GM19328 (cell line): ENCODE measurements around the gene CDKL2.
"Not testable (repeated sequence)": the region's sequence is repeated elsewhere in the genome, so short reads cannot be mapped to it uniquely, and the experiment has no call there.

Source experiments
- ATAC-seq: cut with Tn5 transposase; IDR thresholded peaks from one replicate; pipeline ENCODE4 v1.9.1; 2021; ENCODE audit warnings: mild to moderate bottlenecking, moderate library complexity; ENCODE audit not compliant: unreplicated experiment

The CDKL2 gene

GRCh38 chr4:75630174-75630936, at the start of gene CDKL2:
TSS of gene CDKL2 (minus strand) at chr4:75630528. CDS start at chr4:75625988, 4,540 bp downstream.
- ATAC-seq: peak; percentile 100

GRCh38 chr4:75678965-75679364, 48.6 kb upstream of the CDKL2 start:
- ATAC-seq: no peak

- ATAC-seq: no peak
Measured at GRCh38 chr4:75678473-75678872, 48.1 kb upstream of the CDKL2 start.

- ATAC-seq: no peak
Measured at GRCh38 chr4:75675004-75675531, 44.7 kb upstream of the CDKL2 start.

GRCh38 chr4:75673959-75674328, 43.6 kb upstream of the CDKL2 start:
- no peak for ATAC-seq

- peak; percentile 90 for ATAC-seq
Measured at GRCh38 chr4:75673027-75673958, 43.0 kb upstream of the CDKL2 start, which contains the start of gene G3BP2. TSS of gene G3BP2 (minus strand) at chr4:75673411. CDS start at chr4:75662025, 11,386 bp downstream.

- peak; percentile 23 for ATAC-seq
Measured at GRCh38 chr4:75672461-75673026, 42.2 kb upstream of the CDKL2 start.

- no peak for ATAC-seq
Measured at GRCh38 chr4:75671802-75672421, 41.6 kb upstream of the CDKL2 start.

- no peak for ATAC-seq
Measured at GRCh38 chr4:75668596-75668995, 38.3 kb upstream of the CDKL2 start.

GRCh38 chr4:75667636-75668035, 37.3 kb upstream of the CDKL2 start:
- not testable (repeated sequence) for ATAC-seq

GRCh38 chr4:75666299-75666698, 36.0 kb upstream of the CDKL2 start:
- no peak for ATAC-seq

GRCh38 chr4:75664604-75665003, 34.3 kb upstream of the CDKL2 start:
- ATAC-seq: not testable (repeated sequence)

- ATAC-seq: no peak
Measured at GRCh38 chr4:75662626-75663025, 32.3 kb upstream of the CDKL2 start.

GRCh38 chr4:75660491-75660890, 30.2 kb upstream of the CDKL2 start:
- no peak for ATAC-seq

GRCh38 chr4:75659512-75660031, 29.2 kb upstream of the CDKL2 start:
- no peak for ATAC-seq

GRCh38 chr4:75658876-75659275, 28.5 kb upstream of the CDKL2 start:
- no peak for ATAC-seq

GRCh38 chr4:75655562-75655961, 25.2 kb upstream of the CDKL2 start:
- ATAC-seq: no peak

- ATAC-seq: no peak
Measured at GRCh38 chr4:75654905-75655304, 24.6 kb upstream of the CDKL2 start.

GRCh38 chr4:75653845-75654503, 23.6 kb upstream of the CDKL2 start:
- ATAC-seq: no peak

- no peak for ATAC-seq
Measured at GRCh38 chr4:75644095-75644494, 13.8 kb upstream of the CDKL2 start.
